Muscle of back (tissue), 11 donors: ENCODE results near the gene HHIPL1. TPM values are rescaled to one million over a fixed set of nuclear protein-coding genes. Genes with fewer than 3 reads are reported as not detected.

ENCODE experiments used
- DNase-seq, 3 donors: peaks; one replicate each; pipeline versions ENCODE4 v3.0.0 to v3.0.0-alpha.2; 2013
- polyA plus RNA-seq, 10 donors: library from polyadenylated mRNA; unstranded; fragments of 120-200 nt; gene quantifications; one replicate each; pipeline ENCODE4 v1.2.1, GENCODE V29; 2013; ENCODE audit not compliant: insufficient read length in 10 of 10

Gene HHIPL1
- polyA plus RNA-seq, 10 donors = 1.1 to 2.6 (median 1.9) TPM

DNA sequence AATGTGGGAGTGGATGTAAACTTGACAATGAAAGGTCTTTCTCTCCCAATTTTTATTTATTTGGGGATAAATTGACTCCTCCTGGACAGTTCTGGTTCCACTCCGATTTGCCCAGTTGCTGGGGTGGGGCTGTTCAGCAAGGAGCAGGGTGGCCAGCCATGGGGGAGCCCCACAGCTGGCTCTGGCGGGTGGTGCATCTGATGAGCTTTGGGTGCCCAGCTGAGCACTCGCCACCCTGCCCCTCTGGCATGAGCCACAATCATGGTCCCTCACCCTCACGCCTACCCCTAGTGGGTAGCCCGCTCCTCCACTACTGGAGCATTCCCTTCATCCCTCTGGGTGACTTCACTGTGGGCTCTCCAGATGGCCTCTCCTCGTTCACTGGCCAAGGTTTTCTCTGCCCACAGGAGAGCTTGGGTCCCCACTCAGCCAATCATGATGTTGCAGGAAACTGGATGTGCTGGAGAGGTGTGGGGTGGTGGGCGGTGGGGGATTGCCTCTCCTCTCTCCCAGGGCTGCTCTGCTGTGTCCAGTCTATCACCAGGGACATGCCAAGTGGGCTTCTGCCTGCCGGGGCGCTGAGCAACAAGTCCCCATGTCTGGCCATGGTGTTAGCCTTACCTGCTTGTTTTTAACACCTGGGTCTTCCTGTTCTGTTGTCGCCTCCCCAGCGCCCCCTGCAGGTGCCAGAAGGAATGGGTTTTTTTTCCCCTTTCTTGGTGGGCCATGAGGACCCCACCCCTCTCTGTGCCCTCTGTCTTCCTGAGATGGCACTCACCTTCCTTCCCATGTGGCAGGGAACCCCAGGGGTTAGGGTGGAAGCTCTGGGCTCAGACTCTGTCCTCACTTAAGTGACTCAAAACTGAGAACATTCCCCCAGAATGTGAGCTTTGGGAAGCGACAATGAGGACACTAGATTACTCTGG is 42.6 kb downstream of the HHIPL1 start:
- DNase-seq = no peak

DNA sequence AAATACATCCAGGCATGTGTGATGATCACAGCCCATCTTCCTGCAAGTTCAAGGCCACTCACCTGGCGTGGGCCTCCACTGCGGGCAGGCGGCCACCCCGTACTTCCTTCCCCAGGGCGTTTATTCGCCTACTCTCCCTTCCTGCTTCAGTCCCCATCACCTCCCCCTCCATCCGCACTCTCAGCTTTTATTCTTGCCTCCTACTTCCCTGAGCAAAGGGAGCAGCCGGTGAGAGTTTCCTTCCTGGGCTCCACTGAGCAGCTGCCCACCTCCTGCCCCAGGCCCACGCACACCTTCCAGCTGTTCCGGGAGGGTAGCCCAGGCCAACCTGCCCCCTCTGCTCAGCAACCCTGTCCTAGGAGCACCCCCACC is 43.3 kb downstream of the HHIPL1 start:
- no peak for DNase-seq

DNA sequence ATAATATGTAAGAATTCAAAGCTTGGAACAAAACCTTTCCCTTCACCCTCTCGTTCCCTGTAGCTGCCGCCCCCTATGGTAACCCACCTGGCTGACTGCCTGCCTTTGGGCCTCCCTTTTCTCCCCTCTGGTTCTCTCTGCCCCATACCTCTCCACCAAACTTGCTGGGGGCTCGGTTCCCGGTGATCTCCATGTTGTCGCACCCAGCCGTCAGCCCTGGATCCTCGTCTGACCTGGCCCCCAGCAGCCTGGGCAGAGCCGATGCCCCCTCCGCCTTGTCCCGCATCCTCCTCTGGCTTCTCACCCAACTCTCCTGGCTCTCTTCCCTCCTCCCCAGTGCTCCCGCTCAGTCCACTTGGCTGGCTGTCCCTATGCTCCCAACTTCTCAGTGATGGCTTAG is 43.7 kb downstream of the HHIPL1 start:
- no peak for DNase-seq

- no peak for DNase-seq
Measured at GRCh38 chr14:99689266-99690236, 44.6 kb downstream of the HHIPL1 start.

GRCh38 chr14:99690636-99691035 is 45.7 kb downstream of the HHIPL1 start:
- DNase-seq = no peak

DNA sequence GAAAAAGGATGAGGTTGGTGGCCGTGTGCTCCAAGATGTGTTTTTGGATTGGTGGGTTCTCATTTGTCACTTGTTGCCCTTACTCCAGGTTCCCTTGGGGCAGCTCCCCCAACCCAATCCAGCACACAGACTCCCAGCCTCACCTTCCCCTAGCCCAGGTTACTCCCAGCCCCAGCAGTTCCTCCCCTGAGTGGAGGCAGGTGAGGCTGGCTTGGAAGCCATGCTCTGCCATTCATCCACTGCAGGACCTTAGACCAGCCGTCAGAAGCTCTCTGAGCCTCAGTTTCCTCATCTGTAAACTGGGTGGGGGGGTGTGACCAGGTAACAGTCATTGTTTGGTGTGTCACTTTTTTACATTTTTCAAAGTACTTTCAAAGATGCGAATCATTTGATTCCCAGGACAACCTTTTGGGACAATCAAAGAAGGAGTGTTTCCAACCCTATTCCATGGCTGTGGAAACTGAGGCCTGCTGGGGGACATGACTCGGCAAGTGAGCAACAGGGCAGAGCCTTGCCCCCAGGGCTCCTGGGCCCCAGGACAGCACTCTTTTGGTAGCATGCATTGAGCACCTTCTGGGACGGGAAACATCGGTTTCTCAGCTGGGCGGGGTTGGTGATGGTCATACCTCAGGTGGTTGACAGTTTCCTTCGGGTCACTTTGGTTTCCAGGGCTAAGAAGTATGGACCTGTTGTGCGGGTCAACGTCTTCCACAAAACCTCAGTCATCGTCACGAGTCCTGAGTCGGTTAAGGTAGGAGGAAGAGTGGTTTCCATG is 46.4 kb downstream of the HHIPL1 start:
- no peak for DNase-seq

DNA sequence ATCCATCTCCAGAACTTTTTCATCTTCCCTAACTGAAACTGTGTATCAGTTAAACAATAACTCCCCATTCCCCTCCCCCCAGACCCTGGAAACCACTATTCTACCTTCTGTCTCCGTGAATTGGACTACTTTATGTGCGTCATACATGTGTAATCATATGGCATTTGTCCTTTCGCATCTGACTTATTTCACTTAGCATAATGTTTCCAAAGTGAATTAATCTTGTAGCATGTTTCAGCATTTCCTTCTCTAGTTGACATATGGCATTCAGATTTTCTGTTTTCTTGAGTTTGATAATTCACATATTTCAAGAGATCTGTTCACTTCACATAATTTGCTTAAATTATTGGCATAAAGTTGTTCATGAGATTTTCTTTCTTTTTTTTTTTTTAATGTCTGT is 49.0 kb downstream of the HHIPL1 start:
- DNase-seq = no peak

GRCh38 chr14:99696929-99697328 is 52.0 kb downstream of the HHIPL1 start:
- no peak for DNase-seq

GRCh38 chr14:99698236-99698635 is 53.3 kb downstream of the HHIPL1 start:
- DNase-seq = no peak

- no peak for DNase-seq
Measured at GRCh38 chr14:99698642-99699041, 53.7 kb downstream of the HHIPL1 start.

DNA sequence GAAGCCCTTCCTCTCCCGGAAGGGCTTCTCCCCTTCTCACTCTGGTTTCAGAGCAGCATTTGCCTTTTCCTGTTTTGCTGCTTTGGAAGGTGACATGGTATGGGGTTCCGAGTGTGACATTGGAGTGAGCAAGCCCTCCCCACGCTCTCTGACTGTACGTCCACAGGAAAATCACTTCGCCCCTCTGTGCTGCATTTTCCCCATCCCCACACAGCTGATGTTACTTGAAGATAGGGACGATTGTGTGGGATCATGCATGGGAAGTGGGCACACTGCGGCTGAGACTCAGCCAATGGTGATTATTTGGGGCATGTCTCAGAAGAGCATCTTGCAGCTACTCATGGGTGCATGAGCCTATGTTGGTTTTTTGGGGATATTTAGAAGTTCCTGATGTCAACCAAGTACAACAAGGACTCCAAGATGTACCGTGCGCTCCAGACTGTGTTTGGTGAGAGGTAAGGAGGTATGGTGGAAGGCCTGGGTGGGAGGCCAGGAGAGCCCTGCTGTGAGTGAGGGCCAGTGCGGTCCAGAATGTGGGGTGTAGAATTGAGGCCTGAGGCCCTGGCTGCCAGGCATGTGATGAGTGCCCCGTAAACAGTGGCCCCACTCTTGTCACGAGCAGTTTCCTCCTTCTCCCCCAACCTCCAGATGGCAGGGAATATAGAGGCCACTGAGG is 54.3 kb downstream of the HHIPL1 start:
- DNase-seq = no peak

DNA sequence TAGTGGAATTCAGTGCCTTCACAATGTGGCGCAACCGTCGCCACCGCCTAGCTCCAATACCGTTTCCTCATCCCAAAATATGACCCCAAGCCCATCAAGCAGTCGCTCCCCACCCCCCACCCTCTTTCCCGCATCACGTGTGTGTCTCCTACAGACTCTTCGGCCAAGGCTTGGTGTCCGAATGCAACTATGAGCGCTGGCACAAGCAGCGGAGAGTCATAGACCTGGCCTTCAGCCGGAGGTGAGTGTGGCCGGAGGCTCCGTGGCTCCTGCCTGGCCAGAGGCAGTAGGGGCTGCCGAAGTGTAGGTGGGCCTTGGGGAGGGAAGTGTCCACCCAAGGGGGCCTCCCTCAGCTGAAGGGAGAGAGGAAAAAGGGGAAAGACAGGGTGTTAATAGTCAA is 54.9 kb downstream of the HHIPL1 start:
- DNase-seq = no peak

- DNase-seq = no peak
Measured at GRCh38 chr14:99700379-99700778, 55.5 kb downstream of the HHIPL1 start.

DNA sequence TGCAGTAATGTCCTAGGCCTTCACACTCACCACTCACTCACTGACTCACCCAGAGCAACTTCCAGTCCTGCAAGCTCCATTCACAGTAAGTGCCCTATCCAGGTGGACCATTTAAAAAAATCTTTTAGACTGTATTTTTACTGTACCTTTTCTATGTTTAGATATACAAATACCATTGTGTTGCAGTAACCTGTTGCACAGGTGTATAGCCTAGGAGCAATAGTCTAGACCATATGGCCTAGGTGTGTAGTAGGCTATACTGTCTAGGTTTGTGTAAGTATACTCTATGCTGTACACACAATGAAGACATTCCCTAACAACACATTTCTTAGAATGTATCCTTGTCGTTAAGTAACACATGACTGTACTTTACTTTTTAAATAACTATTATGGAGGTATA is 56.3 kb downstream of the HHIPL1 start:
- DNase-seq = no peak

GRCh38 chr14:99702115-99702514 is 57.2 kb downstream of the HHIPL1 start:
- DNase-seq = no peak

DNA sequence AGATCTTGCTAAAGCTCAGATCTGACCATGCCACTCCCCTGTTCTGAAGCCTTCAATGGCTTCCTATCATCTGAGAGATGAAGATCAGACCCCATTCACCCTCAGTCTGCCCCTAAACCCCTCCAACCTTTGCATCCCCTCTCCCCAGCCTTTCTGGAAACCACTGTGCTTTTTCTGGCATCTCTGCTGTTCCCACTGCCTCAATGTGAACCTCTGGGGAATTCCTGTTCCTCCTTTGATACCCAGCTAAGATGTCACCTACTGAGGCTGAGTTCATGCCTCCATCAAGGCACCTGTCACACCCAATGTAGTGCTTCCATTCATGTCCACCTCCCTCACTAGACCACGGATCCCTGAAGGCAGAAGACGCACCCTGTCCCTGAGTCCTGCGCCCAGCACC is 58.5 kb downstream of the HHIPL1 start:
- DNase-seq = no peak

- DNase-seq = no peak
Measured at GRCh38 chr14:99704037-99704436, 59.1 kb downstream of the HHIPL1 start.

DNA sequence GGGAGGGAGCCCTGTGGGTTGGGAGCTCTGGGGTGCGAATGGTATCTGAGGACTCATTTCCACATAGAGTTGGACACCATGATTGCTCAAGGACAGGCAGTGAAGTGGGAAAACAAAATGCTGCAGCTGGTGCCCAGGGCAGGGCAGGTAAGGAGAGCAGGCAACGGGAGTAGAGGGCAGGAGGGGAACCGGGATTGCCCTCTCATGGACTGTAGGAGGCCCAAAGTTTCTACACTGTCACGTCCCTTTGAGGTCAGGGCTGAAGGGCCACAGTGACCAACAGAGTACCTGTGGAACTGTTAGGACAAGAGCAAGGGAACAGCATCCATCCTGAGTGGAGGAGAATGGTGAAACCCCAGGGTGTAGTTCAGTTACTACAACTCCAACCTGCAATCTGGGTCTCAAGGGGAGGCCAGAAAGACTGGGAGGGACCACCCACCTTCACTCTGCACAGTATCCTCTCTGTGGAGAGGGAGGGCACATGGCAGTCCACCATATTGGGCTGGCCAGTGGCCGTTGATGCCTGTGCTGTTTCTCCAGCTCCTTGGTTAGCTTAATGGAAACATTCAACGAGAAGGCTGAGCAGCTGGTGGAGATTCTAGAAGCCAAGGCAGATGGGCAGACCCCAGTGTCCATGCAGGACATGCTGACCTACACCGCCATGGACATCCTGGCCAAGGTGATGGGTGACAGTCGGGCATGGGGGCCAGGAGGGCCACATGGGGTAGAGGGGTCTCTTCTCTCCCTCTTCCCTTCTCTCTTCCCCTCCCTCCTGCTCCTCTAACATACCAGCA is 61.4 kb downstream of the HHIPL1 start:
- DNase-seq = no peak

DNA sequence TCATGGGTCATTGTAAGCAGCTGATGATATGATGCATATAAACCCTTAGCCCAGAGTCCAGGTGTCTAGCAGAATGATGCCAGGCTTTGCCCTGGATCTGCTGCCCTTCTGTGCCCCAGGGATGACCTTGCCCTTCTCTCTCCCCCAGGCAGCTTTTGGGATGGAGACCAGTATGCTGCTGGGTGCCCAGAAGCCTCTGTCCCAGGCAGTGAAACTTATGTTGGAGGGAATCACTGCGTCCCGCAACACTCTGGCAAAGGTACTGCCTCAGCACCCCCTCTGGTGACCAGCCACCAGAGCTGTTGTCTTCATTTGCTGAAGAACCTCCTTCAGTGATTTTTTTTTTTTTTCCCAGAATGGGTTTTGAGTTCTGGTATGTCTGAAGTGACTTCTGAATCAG is 62.5 kb downstream of the HHIPL1 start:
- no peak for DNase-seq

DNA sequence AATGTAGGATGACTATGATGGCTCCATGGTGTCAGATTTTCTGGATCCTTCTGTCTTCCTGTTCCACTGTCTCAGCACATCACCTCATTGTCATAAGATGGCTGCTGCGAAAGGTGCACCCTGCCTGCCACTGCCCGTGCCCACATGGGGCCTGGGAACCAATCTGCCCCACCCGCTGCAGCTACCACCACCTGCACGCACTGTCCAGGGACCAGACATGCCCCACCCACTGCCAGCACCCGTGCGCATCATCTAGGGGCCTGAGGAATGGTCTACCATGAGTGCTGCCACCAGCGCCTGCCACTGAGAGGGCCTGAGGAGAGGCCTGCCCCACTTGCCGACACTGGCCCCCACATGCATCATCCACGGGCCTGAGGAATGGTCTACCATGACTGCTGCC is 63.0 kb downstream of the HHIPL1 start:
- DNase-seq = no peak

- DNase-seq = no peak
Measured at GRCh38 chr14:99708449-99708848, 63.5 kb downstream of the HHIPL1 start.
